Activated naive CD8-positive, alpha-beta T cell treated with anti-CD3 and anti-CD28 coated beads, Interleukin-2, amount 50 U/mL, for 24 hours (primary cell): ENCODE measurements around the gene MOB1A.
A peak's percentile ranks its signal among the peaks of the same experiment; 100 is the strongest.

Experiments
- ATAC-seq: fragments of 150-1000 bp; cut with Tn5 transposase; one replicate; pipeline ENCODE4 v1.10.0; 2021
- DNase-seq: peaks from one replicate; pipeline ENCODE4 v3.0.0; 2021
- H3K27ac Mint-ChIP-seq: one replicate; pipeline ENCODE4 v1.8.0; 2021; ENCODE audit warnings: mild to moderate bottlenecking, mixed read lengths
- H3K27me3 Mint-ChIP-seq: one replicate; pipeline ENCODE4 v1.8.0; 2021; ENCODE audit warnings: mixed read lengths
- H3K36me3 Mint-ChIP-seq: one replicate; pipeline ENCODE4 v1.8.0; 2021; ENCODE audit warnings: low read depth, mixed read lengths
- H3K4me1 Mint-ChIP-seq: one replicate; pipeline ENCODE4 v1.8.0; 2021; ENCODE audit warnings: mixed read lengths
- H3K4me3 Mint-ChIP-seq: one replicate; pipeline ENCODE4 v1.8.0; 2021; ENCODE audit warnings: mild to moderate bottlenecking, moderate library complexity, mixed read lengths
- H3K9me3 Mint-ChIP-seq: one replicate; pipeline ENCODE4 v1.8.0; 2021; ENCODE audit warnings: mixed read lengths

Gene MOB1A

DNA sequence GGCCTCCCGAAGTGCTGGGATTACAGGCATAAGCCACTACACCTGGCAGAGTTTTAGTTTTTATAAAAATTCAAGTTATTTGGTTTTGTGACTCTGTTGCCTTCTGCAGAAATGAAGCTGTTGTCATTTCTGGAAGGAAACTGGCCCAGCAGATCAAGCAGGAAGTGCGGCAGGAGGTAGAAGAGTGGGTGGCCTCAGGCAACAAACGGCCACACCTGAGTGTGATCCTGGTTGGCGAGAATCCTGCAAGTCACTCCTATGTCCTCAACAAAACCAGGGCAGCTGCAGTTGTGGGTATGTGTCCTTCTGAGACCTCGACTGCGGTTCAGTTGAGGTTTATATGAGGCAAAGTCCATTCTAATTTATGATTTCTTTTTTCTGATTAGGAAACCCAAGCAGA is 26.9 kb upstream of the MOB1A start:
- peak overlapping the region; percentile 95 for H3K27ac Mint-ChIP-seq
- peaks cover 86% of the 10 kb centered on the region for H3K36me3 Mint-ChIP-seq
- DNase-seq, result no peak
- peak overlapping the region; percentile 64 for H3K4me3 Mint-ChIP-seq
- ATAC-seq, result peak; percentile 29
- H3K9me3 Mint-ChIP-seq, result no peaks in the 10 kb centered on the region
- no peaks in the 10 kb centered on the region for H3K27me3 Mint-ChIP-seq
- H3K4me1 Mint-ChIP-seq, result peaks cover 74% of the 10 kb centered on the region

DNA sequence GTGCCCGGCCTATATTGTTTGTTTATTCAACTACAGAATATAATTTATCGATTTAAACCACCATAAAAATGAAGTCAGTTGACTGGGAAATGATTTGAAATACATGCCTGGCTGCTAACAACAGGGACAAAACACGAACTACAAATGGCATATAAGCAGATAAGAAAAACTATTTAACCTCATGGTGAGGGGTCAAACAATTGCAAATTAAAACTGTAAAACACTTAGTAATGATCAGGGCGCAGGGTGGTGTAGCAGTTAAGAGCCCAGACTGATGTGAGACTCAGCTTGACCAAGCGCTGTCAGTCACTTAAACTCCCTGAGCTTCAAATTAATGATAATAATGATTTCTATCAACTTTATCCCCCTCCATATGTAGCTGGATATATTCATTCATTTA is 26.4 kb upstream of the MOB1A start:
- Mint-ChIP-seq H3K4me1 (peaks cover 78% of the 10 kb centered on the region), H3K36me3 (peaks cover 87% of the 10 kb centered on the region), H3K27ac (peak overlapping the region; percentile 95), H3K27me3 (no peaks in the 10 kb centered on the region), H3K9me3 (no peaks in the 10 kb centered on the region), H3K4me3 (peak overlapping the region; percentile 64)
- ATAC-seq (no peak), DNase-seq (no peak)

DNA sequence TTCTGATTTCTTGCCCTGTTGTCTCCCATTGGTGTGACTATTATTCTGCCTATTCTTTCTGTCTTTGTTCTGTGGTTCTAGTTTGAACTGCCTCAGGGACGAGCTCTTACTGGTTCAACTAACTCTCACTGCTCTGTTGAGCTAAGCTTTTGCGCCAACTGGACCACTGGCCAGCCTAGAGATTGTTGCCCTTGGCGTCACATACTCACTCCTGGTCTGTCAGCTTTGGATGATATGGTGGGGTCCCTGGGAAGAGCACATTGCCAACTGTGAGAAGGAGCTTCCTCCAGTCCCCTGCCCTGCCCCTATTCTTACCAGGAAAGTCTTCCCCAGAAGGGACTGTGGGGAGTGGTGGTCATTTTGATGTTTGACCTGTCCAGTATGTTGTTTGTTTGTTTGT is 25.8 kb upstream of the MOB1A start:
- Mint-ChIP-seq H3K27ac (peak overlapping the region; percentile 95), H3K27me3 (no peaks in the 10 kb centered on the region), H3K36me3 (peaks cover 87% of the 10 kb centered on the region), H3K4me3 (peak overlapping the region; percentile 64), H3K4me1 (peaks cover 81% of the 10 kb centered on the region), H3K9me3 (no peaks in the 10 kb centered on the region)
- no peak for ATAC-seq
- DNase-seq, result no peak

DNA sequence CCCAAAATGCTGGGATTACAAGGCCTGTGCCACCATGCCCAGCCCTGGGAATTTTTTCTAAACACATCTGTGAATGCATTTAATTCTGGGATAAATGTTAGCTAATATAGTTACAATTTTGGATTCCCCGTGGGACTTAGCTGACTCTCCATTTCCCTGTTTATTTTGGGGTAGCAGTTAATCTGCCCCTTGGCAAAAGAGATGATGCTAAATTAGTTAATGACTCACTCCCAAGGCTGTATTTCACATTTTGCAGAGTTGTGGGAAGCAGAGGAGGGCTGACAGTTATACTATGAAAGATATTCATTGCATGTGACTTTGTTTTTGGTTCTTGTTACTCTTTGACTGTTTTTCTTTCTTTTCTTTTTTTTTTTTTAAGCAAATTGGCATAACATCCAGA is 22.9 kb upstream of the MOB1A start:
- peaks cover 70% of the 10 kb centered on the region for H3K36me3 Mint-ChIP-seq
- H3K4me1 Mint-ChIP-seq, result peaks cover 84% of the 10 kb centered on the region
- peak overlapping the region; percentile 100 for H3K27ac Mint-ChIP-seq
- no peak for DNase-seq
- no peaks in the 10 kb centered on the region for H3K27me3 Mint-ChIP-seq
- no peak for ATAC-seq
- H3K4me3 Mint-ChIP-seq, result peak overlapping the region; percentile 99
- no peaks in the 10 kb centered on the region for H3K9me3 Mint-ChIP-seq

DNA sequence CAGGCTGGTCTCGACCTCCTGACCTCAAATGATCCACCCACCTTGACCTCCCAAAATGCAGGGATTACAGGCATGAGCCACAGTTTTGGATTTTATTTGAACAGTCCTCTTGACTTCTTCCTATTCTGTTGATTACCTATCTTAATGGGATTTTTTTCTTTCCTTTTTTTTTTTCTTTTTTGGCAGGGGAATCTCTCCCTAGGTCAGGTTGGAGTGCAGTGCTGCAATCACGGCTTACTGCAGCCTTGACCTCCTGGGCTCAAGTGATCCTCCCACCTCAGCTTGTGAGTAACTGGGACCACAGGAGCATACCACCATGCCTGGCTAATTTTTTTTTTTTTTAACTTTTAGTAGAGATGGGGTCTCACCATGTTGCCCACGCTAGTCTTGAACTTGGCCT is 22.5 kb upstream of the MOB1A start:
- Mint-ChIP-seq H3K9me3 (no peaks in the 10 kb centered on the region), H3K4me3 (peak overlapping the region; percentile 99), H3K4me1 (peaks cover 80% of the 10 kb centered on the region), H3K27me3 (no peaks in the 10 kb centered on the region), H3K27ac (peak overlapping the region; percentile 100), H3K36me3 (peaks cover 66% of the 10 kb centered on the region)
- ATAC-seq (no peak), DNase-seq (no peak)

DNA sequence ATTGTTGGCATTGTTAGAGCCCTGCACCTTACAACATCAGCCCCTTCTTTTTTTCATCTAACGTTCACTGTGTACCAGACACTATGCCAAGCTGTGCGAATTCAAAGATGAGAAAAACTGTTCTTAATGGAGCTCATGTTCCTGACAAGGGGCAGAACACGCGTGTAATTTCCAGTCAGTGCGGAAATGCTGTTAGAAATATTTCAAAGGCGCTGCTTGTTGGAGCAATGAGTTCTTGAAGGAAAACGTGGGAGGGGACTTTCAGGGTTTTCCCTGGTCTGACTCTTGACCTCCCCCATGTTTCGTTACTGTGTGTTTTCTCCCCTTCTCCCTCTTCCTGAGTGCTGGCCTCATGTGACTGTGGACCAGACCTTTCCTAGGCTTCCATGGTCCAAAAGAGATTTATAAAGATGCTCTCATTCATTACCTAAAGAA is 21.2 kb upstream of the MOB1A start:
- DNase-seq, result peak; percentile 27
- H3K4me1 Mint-ChIP-seq, result peaks cover 66% of the 10 kb centered on the region
- no peaks in the 10 kb centered on the region for H3K27me3 Mint-ChIP-seq
- H3K36me3 Mint-ChIP-seq, result peaks cover 54% of the 10 kb centered on the region
- peak overlapping the region; percentile 100 for H3K27ac Mint-ChIP-seq
- H3K9me3 Mint-ChIP-seq, result no peaks in the 10 kb centered on the region
- no peak for ATAC-seq
- peak overlapping the region; percentile 99 for H3K4me3 Mint-ChIP-seq

DNA sequence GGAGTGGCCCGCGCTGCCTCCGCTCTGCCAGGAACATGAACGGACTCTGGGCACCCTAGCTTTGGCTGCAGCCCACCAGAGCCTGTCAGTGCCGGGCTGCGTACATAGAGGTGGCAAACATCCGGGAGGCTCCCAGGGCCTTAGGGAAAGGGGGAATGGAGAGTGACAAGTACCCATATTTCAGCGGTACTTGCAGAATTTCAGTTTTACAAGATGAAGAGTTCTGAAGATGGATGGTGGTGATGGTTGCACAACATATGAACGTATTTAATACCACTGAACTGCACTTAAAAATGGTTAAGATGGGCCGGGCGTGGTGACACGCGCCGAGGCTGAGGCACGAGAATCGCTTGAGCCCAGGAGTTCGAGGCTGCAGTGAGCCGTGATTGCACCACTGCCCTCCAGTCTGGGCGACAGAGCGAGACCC is 20.6 kb upstream of the MOB1A start:
- H3K36me3 Mint-ChIP-seq, result peaks cover 50% of the 10 kb centered on the region
- no peaks in the 10 kb centered on the region for H3K9me3 Mint-ChIP-seq
- H3K4me1 Mint-ChIP-seq, result peaks cover 60% of the 10 kb centered on the region
- DNase-seq (no peak), ATAC-seq (no peak)
- H3K27ac Mint-ChIP-seq, result peak overlapping the region; percentile 100
- peak overlapping the region; percentile 99 for H3K4me3 Mint-ChIP-seq
- no peaks in the 10 kb centered on the region for H3K27me3 Mint-ChIP-seq

DNA sequence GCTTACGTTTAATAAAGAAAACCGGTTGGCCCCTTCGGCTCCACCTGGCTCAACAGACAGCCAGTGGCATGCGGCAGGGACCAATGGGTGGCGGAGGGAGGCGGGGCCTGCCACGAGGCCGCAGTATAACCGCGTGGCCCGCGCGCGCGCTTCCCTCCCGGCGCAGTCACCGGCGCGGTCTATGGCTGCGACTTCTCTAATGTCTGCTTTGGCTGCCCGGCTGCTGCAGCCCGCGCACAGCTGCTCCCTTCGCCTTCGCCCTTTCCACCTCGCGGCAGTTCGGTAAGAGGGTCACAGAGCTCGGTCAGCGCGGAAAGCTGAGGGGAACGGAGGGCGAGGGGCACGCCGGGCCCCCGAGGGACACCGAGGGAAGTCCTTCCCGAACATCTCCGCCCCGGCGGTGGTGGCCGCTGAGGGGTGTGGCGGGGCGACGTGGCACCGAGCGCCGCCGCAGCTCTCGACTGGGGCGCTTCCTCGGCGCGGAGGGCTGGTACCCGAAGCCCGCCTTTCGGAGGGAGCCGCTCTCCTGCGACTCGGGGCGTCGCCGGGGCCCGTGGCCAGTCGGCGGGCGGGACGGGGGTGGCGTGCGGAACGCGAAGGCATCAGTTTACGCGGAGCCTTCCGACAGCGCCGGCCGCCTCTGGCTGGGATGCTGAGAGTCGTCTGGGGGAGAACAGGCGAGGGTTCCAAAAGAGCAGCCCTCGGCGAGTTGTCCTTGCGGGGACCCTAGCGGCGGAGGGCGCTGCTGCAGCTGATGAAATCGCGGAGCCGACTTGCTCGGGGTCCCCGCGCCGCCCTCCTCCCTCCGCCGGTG is 20.0 kb upstream of the MOB1A start, which contains the start of gene MTHFD2:
TSS of gene MTHFD2 (plus strand) at position 155 of the 814 bp plus-strand sequence. CDS start at position 182, 27 bp downstream.
- peak within 1 kb of the TSS; percentile 99 for H3K4me3 Mint-ChIP-seq
- no peaks in the 10 kb centered on the region for H3K27me3 Mint-ChIP-seq
- DNase-seq (peak; percentile 93), ATAC-seq (peak; percentile 93)
- peaks cover 44% of the 10 kb centered on the region for H3K36me3 Mint-ChIP-seq
- H3K9me3 Mint-ChIP-seq, result no peaks in the 10 kb centered on the region
- peak within 1 kb of the TSS; percentile 100 for H3K27ac Mint-ChIP-seq
- peaks cover 54% of the 10 kb centered on the region for H3K4me1 Mint-ChIP-seq

DNA sequence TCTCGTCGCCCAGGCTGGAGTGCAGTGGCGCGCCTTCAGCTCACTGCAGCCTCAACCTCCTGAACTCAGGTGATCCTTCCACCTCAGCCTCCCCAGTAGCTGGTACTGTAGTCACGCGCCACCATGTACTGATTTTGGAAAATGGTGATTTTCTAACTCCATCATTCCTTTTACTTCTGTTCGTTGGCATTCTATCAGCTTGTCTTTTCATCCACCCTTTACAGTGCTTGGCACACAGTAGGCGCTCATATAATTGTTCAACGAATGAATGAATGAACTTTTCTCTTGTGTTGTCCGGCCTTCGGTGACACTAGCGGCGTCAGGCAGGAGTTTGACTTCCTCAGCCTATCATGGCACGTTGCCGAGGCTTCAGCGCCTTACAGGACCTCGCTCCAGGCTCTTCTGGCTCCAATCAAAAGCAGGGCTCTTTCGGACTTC is 19.4 kb upstream of the MOB1A start:
- DNase-seq (no peak), ATAC-seq (no peak)
- H3K27ac Mint-ChIP-seq, result peak overlapping the region; percentile 100
- H3K4me1 Mint-ChIP-seq, result peaks cover 48% of the 10 kb centered on the region
- H3K4me3 Mint-ChIP-seq, result peak overlapping the region; percentile 99
- peaks cover 37% of the 10 kb centered on the region for H3K36me3 Mint-ChIP-seq
- no peaks in the 10 kb centered on the region for H3K27me3 Mint-ChIP-seq
- no peaks in the 10 kb centered on the region for H3K9me3 Mint-ChIP-seq

DNA sequence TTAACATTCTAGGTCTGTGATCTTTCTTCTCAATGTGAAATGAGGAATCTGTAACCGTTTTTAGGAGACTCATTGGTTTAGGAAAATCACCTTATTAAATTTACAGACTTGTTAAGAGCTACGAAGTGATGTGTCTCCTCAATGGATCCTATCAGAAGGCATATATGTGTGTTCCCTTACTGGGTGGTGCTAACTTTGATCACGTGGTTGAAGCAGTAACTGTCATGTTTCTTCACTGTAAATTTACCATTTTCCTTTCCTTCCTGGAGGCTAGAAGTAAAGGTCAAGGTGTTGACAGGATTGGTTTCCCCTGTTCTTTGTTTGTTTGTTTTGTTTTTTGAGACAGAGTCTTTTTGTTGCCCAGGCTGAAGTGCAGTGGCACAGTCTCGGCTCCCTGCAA is 18.4 kb upstream of the MOB1A start:
- Mint-ChIP-seq H3K27me3 (no peaks in the 10 kb centered on the region), H3K27ac (peak overlapping the region; percentile 100), H3K4me3 (peak overlapping the region; percentile 2), H3K36me3 (peaks cover 30% of the 10 kb centered on the region), H3K4me1 (peaks cover 40% of the 10 kb centered on the region), H3K9me3 (no peaks in the 10 kb centered on the region)
- ATAC-seq (no peak), DNase-seq (no peak)

DNA sequence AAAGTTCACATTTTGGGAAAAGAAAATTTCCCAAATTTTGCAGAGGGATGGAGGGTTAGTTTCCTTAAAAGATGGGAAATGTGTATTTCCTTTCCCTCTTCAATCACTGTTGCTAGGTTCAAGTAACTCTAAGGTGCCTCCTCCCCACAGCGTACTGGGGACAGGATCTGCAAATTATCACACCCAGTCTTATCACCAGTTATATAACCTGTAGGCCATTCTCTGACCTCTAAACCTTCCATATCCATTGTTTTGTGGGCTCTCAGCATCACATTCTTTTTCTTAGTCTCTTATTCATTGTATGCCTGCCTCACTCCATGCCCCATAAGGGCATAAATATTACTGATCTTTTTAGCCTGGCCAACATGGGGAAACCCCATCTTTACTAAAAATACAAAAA is 16.1 kb upstream of the MOB1A start:
- H3K4me1 Mint-ChIP-seq, result peaks cover 21% of the 10 kb centered on the region
- no peak overlapping the region for H3K27ac Mint-ChIP-seq

DNA sequence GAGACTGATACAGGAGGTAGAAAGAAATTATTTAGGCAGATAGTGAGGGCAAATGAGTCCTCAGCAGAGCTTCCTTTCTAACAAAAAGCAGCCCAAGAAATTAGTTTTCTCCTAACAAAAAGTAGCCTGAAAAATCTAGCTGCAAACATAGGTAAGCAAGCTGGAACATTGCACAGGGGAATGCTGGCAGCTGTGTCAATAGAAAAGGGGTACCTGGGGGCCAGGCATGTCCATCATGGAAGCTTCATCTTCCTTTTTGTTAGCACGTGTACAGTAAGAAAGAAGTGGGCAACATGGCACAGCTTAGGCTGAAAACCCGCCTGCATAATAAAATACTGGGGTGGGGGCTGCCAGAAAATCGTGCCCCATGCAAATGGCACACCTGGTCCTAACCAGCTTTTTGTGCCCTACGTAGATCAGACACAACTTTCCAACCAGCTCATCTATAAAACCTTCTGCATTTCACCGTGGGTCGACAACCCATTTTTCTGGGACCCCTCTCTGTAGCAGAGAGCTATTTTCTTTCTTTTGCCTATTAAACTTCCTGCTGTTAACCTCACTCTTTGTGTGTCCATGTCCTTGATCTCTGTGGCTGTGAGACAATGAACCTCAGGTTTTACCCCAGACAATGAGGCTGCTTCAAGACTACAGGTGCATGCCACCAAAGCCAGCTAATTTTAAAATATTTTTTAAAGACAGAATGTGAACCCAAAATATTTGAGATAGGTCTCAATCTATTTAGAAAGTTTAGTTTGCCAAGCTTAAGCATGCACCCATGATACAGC is 13.1 kb upstream of the MOB1A start:
- H3K9me3 Mint-ChIP-seq, result no peaks in the 10 kb centered on the region
- no peak overlapping the region for H3K27ac Mint-ChIP-seq
- no peak for ATAC-seq
- H3K4me3 Mint-ChIP-seq, result no peak overlapping the region
- H3K36me3 Mint-ChIP-seq, result no peaks in the 10 kb centered on the region
- no peaks in the 10 kb centered on the region for H3K27me3 Mint-ChIP-seq
- H3K4me1 Mint-ChIP-seq, result no peaks in the 10 kb centered on the region
- DNase-seq, result no peak

More for the DNA sequence above, 16.1 kb upstream of the MOB1A start:
- peaks cover 11% of the 10 kb centered on the region for H3K36me3 Mint-ChIP-seq
- H3K9me3 Mint-ChIP-seq, result no peaks in the 10 kb centered on the region
- ATAC-seq, result no peak
- no peaks in the 10 kb centered on the region for H3K27me3 Mint-ChIP-seq
- no peak overlapping the region for H3K4me3 Mint-ChIP-seq
- DNase-seq, result no peak

DNA sequence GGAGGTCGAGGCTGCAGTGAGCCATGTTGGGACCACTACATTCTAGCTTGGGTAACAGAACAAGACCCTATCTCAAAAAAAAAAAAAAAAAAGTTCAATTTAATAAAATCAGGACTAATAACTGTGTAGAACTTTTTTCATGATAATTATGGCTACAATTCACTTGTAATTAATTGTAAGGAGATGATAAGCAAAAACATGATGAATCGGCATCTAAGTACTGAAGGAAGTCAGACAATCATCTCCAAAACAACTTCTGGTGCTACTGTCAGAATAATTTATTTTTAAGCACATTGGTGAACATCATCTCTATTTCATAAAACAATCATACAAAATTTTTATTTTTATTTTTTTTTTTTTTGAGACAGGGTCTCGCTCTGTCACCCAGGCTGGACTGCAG is 10.0 kb upstream of the MOB1A start:
- Mint-ChIP-seq H3K4me1 (peaks cover 15% of the 10 kb centered on the region), H3K27me3 (no peaks in the 10 kb centered on the region), H3K36me3 (no peaks in the 10 kb centered on the region), H3K4me3 (no peak overlapping the region), H3K9me3 (no peaks in the 10 kb centered on the region), H3K27ac (no peak overlapping the region)
- ATAC-seq, result no peak
- DNase-seq, result no peak

DNA sequence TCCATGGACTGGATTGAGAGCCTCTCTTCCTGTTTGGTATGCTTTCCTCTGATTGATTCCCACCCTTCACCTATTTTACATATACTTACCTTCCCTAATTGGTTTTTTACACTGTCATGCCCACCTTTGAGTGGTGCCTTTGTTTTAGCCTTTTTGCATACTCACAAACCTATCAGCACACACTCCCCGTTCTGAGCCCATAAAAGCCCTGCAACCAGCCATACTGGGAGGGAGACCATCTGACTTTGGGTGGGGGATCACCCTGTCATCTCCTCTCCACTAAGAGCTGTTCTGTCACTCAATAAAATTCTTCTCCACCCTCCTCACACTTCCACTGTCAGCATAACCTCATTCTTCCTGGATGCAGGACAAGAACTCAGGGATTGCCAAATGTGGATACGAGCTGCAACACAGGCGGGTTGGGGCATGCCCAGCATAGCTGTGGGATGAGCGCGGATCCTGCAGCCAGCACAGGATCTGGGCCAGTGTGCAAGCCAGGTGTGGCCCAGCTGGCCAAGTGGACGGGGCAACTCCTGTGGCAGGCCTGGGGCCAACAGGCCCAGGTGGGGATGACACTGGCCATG is 9.4 kb upstream of the MOB1A start:
- no peak overlapping the region for H3K4me3 Mint-ChIP-seq

More for the DNA sequence above, 9.4 kb upstream of the MOB1A start:
- H3K36me3 Mint-ChIP-seq, result no peaks in the 10 kb centered on the region
- no peak for ATAC-seq
- no peaks in the 10 kb centered on the region for H3K9me3 Mint-ChIP-seq
- DNase-seq, result no peak
- H3K4me1 Mint-ChIP-seq, result peaks cover 16% of the 10 kb centered on the region
- no peaks in the 10 kb centered on the region for H3K27me3 Mint-ChIP-seq
- no peak overlapping the region for H3K27ac Mint-ChIP-seq
